Body of pancreas (tissue), 4 donors: Measurements from ENCODE around the gene ASB18.

Experiments
- CTCF ChIP-seq, 7 experiments: fragments of 450-650 bp in 4 of 7; fragments of 200-600 bp in 3 of 7; sonication (generic) in 3 of 7; IDR thresholded peaks; one replicate each; pipeline ENCODE4 v1.5.1; 2016 to 2019; ENCODE audit warnings: antibody characterized with exemption in 7 of 7
- POLR2A ChIP-seq, 3 donors: fragments of 450-650 bp; IDR thresholded peaks; one replicate each; pipeline ENCODE4 v1.6.1; 2016; ENCODE audit warnings: antibody characterized with exemption in 3 of 3, mild to moderate bottlenecking in 2 of 3

- TF ChIP-seq CTCF (IDR thresholded peaks at IDR 0.05) (no peak), POLR2A (IDR thresholded peaks at IDR 0.05) (no peak)
Measured at GRCh38 chr2:236308855-236309668, 44.9 kb upstream of the ASB18 start.
